Fibroblast of skin of right biceps (primary cell): ENCODE results near the gene CDC42SE2.
"Not testable (repeated sequence)": the region's sequence is repeated elsewhere in the genome, so short reads cannot be mapped to it uniquely, and the experiment has no call there.

Experiments used
- DNase-seq: peaks from one replicate; pipeline ENCODE4 v3.0.0-alpha.2; 2013

The CDC42SE2 gene

DNA sequence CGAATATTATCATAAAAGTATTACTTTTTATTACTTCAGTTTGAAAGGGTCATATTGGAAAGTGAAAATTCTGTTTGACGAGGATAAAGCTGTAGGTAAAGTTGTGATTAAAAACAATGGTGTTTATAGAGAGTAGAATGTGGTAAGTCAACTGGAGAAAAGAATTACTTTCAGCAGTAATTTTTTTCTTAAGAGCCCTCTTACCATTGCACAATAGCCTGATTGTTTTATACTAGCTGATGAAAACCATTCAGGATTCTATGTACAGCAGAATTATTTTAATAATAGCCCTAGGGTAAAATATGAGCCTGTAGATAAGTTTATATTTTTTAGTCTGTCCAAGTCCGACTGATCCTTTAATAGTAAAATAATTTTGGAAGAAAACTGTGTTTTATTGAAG is 16.6 kb downstream of the CDC42SE2 start:
- DNase-seq = no peak

DNA sequence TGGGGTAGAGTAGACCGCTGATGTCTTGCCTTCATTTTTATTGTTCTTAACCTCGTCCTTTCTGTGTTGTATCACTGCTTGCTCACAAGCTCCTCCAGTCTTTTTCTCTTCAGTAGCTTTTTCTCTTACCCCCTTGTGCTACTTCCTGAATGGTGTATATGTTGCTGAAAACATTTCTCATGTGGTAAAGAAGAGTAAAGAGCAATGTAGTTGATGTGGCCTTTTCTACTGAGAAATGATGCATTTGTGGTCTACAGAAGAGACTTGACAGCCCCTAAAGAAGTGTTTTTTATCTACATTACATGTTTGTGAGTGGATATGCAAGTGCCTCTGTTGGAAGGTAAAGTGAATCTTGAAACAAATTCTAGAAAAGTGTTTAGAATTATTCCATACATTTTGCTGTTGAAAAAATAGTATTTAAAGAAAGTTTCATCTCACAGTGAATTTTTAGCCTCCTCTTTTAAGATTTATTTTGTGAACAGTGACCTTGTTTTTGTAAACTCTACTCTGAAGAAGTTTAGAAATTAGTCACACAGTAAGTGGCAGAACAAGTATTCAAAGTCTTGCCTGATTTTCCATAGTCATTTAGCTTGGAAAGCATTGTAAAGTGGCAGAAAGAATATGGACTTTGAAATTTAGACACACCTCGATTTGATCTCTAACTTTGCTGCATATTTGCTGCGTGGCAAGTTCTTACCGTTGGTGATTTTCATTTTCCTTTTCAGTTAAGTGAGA is 17.4 kb downstream of the CDC42SE2 start:
- peak; percentile 11 for DNase-seq

DNA sequence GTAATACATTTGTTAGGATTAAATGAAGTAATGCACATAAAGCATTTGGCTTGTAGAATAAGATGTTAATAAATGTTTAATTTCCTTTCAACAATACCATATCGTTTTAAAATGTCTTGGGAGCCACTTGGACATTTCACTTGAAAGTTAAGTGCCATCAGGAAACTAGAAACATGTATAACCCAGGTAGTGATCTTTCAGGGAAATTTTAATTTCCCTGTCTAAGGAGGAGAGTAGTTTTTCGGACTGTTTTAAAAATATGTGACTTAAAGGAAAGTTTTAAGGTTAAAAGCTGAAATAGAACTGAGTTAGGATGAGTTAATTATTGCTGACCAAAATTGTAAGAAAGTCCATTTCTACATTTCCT is 18.0 kb downstream of the CDC42SE2 start:
- no peak for DNase-seq

DNA sequence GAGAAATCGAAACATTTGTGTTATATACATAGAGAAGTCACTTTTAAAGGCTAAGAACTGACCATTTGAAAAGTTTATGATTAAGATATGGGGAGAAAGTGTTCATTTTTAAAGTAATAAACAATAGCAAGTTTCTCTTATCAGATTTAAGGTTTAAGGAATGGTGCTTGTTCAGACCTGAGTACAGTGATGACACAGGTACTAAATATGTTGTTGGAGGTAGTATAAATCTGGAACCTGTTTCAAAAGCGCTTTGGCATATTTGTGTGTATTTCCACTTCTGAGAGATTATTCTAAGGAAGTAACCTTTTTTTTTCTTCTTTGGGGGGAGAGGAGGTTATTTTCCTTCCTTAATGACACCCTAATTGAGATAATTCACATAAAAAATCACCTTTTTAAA is 18.4 kb downstream of the CDC42SE2 start:
- no peak for DNase-seq

DNA sequence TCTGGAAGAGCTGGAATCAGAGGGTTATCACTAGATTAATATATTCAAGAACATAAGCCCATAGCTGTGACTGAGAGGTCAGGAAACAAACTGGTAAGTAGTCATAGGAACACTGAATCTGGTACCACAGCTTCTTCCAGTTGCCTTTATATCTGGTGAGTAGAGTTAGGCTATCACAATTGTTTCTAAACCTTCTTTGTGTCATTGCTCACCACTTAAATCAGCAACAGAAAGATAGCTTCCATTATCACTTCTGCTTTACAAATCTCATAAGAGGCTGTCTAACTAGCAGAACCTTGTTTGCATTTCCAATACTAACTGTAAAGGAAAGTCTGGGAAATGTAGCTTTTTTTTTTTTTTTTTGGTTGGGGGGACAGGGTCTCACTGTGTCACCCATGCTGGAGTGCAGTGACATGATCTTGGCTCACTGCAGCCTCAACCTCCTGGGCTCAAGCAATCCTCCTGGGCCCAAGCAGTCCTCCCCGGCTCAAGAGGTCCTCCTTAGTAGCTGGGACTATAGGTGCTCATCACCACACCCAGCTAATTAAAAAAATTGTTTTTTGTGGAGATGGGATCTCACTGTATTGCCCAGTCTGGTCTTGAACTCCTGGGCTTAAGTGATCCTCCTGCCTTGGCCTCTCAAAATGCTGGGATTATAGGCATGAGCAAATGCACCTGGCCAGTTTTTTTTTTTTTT is 22.0 kb downstream of the CDC42SE2 start:
- DNase-seq = no peak

DNA sequence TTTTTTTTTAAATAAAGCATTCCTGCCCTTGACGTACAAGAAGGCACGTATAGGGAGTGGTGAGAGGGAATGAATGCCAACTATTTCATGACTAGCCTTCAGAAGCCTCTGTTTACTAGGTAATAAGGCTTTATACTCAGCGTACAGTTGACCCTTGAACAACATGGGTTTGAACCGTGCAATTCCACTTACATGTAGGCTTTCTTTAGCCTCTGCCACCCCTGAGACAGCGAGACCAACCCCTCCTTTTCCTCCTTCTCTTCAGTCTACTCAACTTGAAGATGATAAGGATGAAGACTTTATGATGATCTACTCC is 22.5 kb downstream of the CDC42SE2 start:
- no peak for DNase-seq

DNA sequence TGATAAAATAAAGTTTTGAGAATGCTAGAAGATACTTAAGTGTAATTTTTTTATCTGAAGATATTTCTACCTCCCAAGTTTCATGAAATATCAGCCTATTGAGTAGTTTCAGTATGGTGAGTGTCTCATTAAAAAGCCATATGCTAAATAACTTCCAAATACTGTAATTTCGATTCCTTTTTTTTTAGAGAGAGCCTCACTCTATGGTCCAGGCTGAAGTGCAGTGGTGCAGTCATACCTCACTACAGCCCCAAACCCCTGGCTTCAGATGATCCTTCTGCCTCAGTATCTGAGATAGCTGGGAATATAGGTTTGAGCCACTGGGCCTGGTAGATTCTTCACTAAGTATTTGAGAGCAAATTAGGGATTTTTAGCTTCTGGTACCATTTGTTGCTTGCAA is 24.5 kb downstream of the CDC42SE2 start:
- DNase-seq = no peak

DNA sequence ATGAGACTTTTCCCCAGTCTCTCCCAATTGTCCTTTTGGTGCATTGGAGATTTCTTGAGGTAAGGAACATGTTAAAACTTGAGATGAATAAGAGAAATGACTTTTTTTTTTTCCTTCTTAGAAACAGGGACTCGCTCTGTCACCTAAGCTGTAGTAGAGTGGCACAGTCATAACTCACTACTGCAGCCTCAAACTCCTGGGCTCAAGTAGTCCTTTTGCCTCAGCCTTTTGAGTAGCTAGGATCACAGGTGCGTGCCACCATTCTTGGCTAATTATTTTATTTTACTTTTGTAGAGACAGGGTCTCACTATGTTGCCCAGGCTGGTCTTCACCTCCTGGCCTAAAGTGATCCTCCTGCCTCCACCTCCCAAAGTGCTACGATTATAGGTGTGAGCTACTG is 25.9 kb downstream of the CDC42SE2 start:
- DNase-seq = no peak

DNA sequence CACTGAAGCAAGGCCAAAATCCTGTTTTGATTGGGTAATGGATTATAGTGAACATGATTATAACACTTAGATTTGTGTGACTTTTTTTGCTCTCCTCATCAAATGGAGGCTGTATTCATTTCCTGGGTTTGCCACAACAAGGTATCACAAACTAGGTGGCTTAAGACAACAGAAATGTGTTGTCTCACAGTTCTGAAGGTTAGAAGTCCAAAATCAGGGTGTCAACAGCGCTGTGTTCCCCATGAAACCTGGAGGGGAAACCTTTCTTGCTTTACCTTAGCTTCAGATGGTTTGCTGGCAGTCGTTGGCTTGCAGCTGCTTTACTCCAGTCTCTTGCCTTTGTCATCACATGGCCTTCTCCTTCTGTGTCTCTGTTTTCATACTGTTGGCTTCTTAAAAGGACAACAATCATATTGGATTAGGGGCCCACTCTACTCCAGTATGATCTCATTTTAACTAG is 32.4 kb downstream of the CDC42SE2 start:
- DNase-seq = no peak

DNA sequence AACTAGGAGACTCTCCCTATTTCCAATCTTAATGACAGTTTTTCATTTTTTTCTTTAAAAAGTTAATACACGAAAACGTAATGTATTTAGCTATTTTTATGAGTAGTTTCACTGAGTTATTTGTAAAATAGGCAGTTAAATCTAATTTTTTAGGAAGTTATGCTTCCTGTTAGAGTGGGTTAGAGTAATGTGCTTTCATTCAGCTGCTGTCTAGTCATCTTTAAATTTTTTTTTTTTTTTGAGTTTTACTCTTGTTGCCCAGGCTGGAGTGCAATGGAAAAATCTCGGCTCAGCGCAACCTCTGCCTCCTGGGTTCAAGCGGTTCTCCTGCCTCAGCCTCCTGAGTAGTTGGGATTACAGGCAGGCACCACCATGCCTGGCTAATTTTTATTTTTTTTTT is 34.0 kb downstream of the CDC42SE2 start:
- no peak for DNase-seq

DNA sequence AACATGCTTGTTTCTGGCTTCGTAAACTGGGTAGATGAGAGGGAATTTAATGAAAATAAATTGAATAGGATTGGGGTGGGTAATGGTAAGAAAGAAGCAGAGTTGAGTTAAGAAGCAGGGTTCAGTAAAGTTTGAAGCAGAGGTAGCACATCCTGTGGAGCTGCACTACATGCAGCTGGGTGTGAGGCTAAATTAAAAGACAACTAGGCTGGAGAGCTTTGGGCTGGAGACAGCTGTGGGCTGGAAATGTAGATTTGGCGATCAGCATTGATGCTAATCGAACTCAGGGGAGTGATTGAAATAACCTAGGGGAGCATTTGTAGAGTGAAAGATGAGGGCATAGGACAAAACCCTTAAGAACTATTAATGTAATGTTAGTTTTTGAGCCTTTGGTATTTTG is 35.6 kb downstream of the CDC42SE2 start:
- no peak for DNase-seq

DNA sequence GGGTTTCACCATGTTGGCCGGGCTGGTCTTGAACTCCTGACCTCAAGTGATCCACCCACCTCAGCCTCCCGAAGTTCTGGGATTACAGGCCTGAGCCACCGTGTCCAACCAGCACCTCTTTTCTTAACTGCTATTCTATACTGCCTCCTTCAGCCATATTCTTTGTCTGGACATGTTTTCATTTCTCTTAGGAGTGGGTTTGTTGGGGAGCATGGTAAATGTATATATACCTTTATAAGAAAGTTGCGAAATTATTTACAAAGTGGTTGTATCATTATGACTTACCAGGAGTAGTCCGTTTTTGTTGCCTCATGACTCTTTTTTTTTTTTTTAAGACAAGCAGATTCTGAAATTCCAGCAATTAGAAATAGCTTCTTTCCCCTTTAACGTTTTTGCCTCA is 38.7 kb downstream of the CDC42SE2 start:
- no peak for DNase-seq

DNA sequence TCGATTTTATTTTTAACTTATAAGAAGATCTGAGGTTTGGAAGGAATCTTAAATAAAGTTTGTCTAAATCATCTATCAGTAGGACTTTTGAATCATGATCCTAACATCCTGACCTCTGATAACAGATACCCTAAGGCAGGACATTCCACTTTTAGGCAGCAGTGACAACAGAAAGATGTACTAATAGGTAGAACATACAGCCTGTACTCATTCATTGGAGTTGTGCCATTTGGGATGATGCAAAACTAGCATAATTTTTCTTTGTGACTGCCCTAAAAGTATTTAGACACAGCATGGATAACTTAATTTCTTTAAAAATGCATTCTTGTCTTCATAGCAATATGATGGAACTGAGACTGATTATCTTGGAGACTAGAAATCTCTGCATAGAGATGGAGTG is 39.7 kb downstream of the CDC42SE2 start:
- peak; percentile 82 for DNase-seq

DNA sequence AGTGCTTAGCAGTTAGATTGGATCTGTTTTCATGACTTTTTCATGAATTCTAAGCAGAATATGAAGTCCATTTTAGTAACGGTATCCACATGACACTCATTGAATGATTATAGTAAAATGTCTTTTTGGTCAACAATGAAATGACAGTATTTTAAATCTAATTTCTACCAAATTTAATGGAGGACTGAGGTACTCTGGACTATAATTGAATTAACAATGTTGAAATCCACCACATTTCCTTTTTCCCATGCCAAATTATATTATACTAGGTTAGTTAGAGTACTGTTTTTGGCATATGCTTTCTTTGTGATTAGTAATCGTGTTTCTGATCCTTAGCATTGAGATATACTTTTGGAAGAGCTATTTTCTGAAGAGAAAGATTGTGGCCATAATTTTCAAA is 40.6 kb downstream of the CDC42SE2 start:
- DNase-seq = no peak

DNA sequence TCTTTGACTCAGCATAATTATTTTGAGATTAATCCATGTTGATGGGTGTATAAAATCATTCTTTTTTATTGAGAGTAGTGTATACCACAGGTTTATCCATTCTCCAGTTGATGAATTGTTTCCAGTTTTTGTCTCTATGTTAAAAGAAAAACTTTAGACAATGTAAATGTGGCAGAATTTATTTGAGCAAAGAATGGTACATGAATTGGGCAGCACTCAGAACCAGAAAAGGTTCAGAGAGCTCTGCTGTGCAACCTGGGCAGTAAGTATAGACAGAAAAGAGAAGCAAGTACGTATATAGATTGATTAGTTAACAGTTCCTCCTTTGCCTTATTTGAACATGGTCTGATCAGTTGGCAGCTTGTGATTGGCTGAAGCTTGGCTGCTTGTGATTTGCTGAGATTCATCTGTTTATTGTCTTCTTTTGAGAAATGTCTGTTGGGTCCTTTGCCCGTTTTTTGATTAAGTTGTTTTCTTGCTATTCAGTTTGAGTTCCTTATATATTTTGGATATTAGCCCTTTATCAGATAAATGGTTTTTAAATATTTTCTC is 41.4 kb downstream of the CDC42SE2 start:
- DNase-seq = no peak

DNA sequence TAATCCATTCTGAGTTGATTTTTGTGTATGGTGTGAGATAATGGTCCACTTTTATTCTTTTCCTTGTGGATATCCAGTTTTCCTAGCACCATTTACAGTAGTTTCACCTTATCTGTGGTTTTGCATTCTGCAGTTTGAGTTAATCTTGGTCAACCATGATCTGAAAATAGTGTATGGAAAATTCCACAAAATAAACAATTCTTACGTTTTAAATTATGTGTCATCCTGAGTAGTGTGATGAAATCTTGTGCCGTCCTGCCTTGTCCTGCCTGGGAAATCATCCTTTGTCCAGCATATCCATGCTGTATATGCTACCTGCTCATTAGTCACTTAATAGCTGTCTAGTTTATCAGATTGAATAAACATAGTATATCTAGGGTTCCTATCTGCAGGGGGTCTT is 42.1 kb downstream of the CDC42SE2 start:
- DNase-seq = no peak

DNA sequence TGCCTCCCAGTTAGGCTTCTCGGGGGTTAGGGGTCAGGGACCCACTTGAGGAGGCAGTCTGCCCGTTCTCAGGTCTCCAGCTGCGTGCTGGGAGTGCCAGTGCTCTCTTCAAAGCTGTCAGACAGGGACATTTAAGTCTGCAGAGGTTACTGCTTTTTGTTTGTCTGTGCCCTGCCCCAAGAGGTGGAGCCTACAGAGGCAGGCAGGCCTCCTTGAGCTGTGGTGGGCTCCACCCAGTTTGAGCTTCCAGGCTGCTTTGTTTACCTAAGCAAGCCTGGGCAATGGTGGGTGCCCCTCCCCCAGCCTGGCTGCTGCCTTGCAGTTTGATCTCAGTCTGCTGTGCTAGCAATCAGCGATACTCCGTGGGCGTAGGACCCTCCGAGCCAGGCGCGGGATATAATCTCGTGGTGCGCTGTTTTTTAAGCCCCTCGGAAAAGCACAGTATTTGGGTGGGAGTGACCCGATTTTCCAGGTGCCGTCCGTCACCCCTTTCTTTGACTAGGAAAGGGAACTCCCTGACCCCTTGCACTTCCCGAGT is 48.5 kb downstream of the CDC42SE2 start:
- not testable (repeated sequence) for DNase-seq

DNA sequence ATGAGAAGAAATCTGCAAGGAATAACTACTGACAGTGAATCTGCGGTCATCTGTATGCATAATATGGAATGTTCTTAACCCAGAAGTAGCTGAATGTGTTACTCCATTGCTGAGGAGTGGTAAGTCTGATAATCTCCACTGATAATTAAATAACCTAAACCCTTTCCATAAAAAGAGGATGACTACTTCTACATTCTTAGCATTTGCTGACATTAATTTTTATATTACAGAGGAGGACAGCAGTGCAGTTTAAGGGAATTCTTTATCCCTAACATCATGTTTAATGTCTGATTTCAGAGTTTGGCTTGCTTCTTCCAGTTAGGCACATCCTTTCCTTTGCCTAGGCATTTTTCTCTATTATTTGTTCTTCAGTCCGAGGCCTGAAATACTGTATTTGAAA is 52.2 kb downstream of the CDC42SE2 start:
- DNase-seq = peak; percentile 25

DNA sequence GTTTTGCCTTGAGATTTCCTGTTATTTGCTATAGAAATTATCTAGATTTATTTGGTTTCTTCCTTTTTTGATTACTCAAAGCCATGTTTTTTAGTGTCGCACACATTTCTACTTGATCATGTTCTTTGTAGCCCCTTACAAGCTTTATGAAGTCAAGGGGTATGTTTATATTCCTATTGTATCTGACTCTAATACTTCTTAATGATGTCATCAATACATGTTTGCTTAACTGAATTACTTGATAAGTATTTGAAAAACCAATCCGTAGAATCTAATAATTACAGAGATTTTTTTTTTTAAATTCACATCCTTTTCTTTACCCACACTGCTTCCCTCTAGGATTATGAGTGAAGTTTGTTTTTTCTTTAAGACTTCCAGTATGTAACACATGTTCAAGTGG is 53.0 kb downstream of the CDC42SE2 start:
- DNase-seq = no peak

DNA sequence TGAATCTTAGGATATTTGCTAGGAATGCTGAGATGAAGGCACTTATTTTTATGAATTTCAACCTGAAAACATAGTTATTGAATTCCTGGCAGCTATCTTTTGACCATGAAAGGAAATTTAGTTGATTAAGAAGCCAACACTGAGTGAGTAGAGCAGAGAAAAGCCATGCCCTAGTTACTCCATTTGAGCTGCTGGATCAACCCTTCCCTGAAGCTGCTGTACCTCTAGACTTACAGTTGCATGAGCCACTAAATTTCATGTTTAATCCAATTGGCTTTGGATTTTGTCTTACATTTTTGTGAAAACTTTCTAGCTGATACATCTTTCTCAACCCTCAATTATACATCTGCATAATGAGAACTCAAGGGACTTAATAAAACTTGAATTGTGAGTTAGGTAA is 54.6 kb downstream of the CDC42SE2 start:
- no peak for DNase-seq

DNA sequence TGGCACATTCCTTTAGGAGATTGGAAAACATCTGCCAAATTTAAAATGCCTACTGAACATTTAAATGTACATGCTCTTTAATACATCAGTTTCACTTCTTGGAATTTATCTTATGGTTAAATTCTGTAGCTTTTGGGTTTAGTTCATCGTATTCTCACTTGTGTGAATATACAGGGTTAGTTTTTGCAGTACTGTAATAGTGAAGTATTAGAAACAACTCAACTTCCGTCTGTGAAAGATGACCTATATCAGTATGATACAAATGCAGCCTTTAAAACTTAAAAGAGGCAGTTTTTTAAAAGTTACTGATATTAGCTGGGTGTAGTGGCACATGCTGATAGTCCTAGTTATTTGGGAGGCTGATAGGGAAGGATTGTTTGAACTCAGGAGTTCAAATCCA is 57.2 kb downstream of the CDC42SE2 start:
- DNase-seq = no peak

DNA sequence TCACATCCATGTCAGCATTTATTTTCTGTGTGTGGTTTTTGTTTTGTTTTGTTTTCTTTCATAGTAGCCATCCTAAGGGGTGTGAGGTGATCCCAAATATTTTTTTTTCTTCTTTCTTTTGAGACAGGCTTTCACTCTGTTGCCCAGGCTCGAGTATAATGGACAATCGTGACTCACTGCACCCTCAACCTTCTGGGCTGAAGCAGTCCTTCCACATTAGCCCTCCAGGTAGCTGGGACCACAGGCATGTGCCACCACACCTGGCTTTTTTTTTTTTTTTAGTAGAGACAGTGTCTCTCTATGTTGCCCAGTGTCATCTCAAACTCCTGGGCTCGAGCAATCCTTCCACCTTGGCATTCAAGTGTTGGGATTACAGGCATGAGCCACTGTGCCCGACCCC is 59.1 kb downstream of the CDC42SE2 start:
- no peak for DNase-seq

DNA sequence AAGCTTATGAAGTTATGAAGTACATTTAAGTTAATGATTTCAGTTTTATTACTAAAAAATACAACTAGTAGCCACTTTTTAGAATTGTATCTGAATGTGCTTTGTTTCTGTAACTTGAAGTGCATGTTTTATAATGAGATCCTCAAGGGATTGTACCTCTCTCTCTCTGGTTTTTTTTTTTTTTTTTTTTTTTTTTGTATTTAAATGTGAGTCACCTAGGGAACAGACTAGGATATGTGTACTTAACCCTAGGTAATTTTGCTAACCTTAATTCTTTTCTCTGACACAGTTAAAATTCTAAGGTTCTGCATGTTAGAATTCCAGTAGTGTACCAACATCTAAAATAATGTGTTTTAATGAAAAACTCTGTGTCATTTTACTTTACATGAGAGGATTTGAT is 59.5 kb downstream of the CDC42SE2 start:
- no peak for DNase-seq

DNA sequence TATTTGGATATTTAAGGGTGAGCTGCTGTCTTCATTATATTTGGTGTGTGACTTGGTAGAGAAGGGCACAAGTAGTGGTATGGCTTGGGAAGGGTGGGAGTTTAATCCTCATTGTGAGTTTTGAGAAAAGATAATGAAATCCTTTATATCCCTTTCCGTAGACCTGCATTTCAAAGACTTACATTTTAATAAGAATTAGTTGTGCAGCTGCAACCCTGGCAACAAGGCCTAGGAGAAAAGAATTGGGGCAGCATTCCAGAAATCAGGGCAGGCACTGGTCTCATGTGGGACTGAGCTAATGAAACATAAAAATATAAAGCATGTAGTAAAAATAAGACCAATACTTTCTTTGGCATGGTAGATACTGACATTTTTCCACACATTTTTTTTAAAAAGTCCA is 60.5 kb downstream of the CDC42SE2 start:
- no peak for DNase-seq
